Measurements from ENCODE around the gene VSNL1. TPM values are rescaled to one million over a fixed set of nuclear protein-coding genes. Genes with fewer than 3 reads are reported as not detected.

The VSNL1 gene
- total RNA-seq, 1 donor from 2014 or later = 0.83 TPM

GRCh38 chr2:17614174-17614930, 73.9 kb downstream of the VSNL1 start:
- Mint-ChIP-seq H3K4me3 (no peak overlapping the region), H3K27ac (no peak overlapping the region), H3K36me3 (no peaks in the 10 kb centered on the region), H3K27me3 (ENCODE audit: low read depth) (no peaks in the 10 kb centered on the region), H3K4me1 (no peaks in the 10 kb centered on the region), H3K9me3 (no peaks in the 10 kb centered on the region)
- DNase-seq (ENCODE audit: low spot score in 2 of 2, unreplicated experiment in 2 of 2) = no peak
- TF ChIP-seq CTCF (IDR thresholded peaks at IDR 0.05; ENCODE audit: unreplicated experiment) = no peak

- Mint-ChIP-seq H3K4me1 (peaks cover 3% of the 10 kb centered on the region), H3K27ac (no peak overlapping the region), H3K9me3 (no peaks in the 10 kb centered on the region), H3K27me3 (ENCODE audit: low read depth) (no peaks in the 10 kb centered on the region), H3K4me3 (no peak overlapping the region), H3K36me3 (no peaks in the 10 kb centered on the region)
- TF ChIP-seq CTCF (IDR thresholded peaks at IDR 0.05; ENCODE audit: unreplicated experiment) = no peak
- no peak for DNase-seq (ENCODE audit: low spot score in 2 of 2, unreplicated experiment in 2 of 2)
Observed at GRCh38 chr2:17615147-17615546, 74.7 kb downstream of the VSNL1 start.

GRCh38 chr2:17615728-17616351, 75.3 kb downstream of the VSNL1 start:
- no peak overlapping the region for H3K27ac Mint-ChIP-seq
- no peaks in the 10 kb centered on the region for H3K9me3 Mint-ChIP-seq

GRCh38 chr2:17616405-17616804, 75.9 kb downstream of the VSNL1 start:
- Mint-ChIP-seq H3K27me3 (ENCODE audit: low read depth) (peaks cover 3% of the 10 kb centered on the region), H3K27ac (no peak overlapping the region), H3K36me3 (no peaks in the 10 kb centered on the region), H3K9me3 (no peaks in the 10 kb centered on the region), H3K4me1 (peaks cover 14% of the 10 kb centered on the region), H3K4me3 (no peak overlapping the region)
- TF ChIP-seq CTCF (IDR thresholded peaks at IDR 0.05; ENCODE audit: unreplicated experiment) = no peak
- no peak for DNase-seq (ENCODE audit: low spot score in 2 of 2, unreplicated experiment in 2 of 2)

More at GRCh38 chr2:17615728-17616351, 75.3 kb downstream of the VSNL1 start:
- H3K27me3 Mint-ChIP-seq (ENCODE audit: low read depth) = peaks cover 2% of the 10 kb centered on the region
- no peaks in the 10 kb centered on the region for H3K36me3 Mint-ChIP-seq
- no peak overlapping the region for H3K4me3 Mint-ChIP-seq
- DNase-seq (ENCODE audit: low spot score in 2 of 2, unreplicated experiment in 2 of 2) = no peak
- H3K4me1 Mint-ChIP-seq = peaks cover 10% of the 10 kb centered on the region
- TF ChIP-seq CTCF (IDR thresholded peaks at IDR 0.05; ENCODE audit: unreplicated experiment) = no peak

GRCh38 chr2:17617516-17617915, 77.0 kb downstream of the VSNL1 start:
- peaks cover 14% of the 10 kb centered on the region for H3K4me1 Mint-ChIP-seq
- no peak for DNase-seq (ENCODE audit: low spot score in 2 of 2, unreplicated experiment in 2 of 2)
- no peaks in the 10 kb centered on the region for H3K9me3 Mint-ChIP-seq
- H3K4me3 Mint-ChIP-seq = no peak overlapping the region
- H3K27me3 Mint-ChIP-seq (ENCODE audit: low read depth) = peaks cover 3% of the 10 kb centered on the region
- no peak for TF ChIP-seq CTCF (IDR thresholded peaks at IDR 0.05; ENCODE audit: unreplicated experiment)
- H3K27ac Mint-ChIP-seq = no peak overlapping the region
- H3K36me3 Mint-ChIP-seq = no peaks in the 10 kb centered on the region
